GM21360 (cell line): ENCODE measurements around the gene C1orf115.
A peak's percentile ranks its signal among the peaks of the same experiment; 100 is the strongest.
"Not testable (repeated sequence)": the region's sequence is repeated elsewhere in the genome, so short reads cannot be mapped to it uniquely, and the experiment has no call there.

ENCODE experiments used
- ATAC-seq: cut with Tn5 transposase; IDR thresholded peaks from one replicate; pipeline ENCODE4 v1.9.1; 2021; ENCODE audit warnings: mild to moderate bottlenecking, moderate library complexity; ENCODE audit not compliant: unreplicated experiment

C1orf115 gene

DNA sequence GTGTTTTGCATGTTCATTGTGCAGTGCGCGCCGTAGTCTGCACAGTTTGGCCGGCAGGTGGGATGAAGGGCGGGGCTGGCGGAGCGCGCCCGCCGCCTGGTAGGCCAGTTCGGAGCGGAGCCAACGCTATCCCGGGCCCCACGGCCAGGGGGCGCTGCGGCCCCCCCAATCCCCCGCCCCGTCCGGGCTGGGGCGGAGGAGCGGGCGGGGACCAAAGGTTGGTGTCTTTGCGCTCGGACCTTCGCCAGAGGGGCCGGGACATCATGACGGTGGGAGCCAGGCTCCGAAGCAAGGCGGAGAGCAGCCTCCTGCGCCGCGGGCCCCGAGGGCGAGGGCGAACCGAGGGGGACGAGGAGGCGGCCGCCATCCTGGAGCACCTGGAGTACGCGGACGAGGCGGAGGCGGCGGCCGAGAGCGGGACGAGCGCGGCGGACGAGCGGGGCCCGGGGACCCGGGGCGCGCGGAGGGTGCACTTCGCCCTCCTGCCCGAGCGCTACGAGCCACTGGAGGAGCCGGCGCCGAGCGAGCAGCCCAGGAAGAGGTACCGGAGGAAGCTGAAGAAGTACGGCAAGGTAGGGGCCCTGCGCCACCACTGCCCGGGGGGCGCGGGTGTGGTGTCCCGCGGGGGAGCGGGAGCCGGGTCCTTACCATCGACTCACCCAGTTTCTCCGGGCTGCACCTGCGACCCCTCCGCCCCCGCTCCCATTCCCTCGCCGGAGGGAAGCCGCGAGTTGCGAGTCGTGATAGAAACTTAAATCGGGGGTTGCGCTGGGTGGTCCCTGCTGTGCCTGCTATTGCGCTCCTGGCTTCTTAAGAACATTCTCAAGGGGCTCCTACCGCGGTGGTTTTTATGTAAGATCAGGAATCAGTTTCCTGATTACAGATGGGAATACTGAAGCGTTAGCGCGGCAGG is at the start of gene C1orf115:
Gene C1orf115 (plus strand): TSS at position 224 of the 913 bp plus-strand sequence. CDS start 40 bp downstream, at position 264.
- ATAC-seq, result peak; percentile 95

- ATAC-seq, result no peak
These were observed 47.9 kb upstream of the C1orf115 start for GRCh38 chr1:220642285-220642684.

GRCh38 chr1:220652995-220653394 is 37.2 kb upstream of the C1orf115 start:
- no peak for ATAC-seq

- ATAC-seq, result peak; percentile 96
These were observed 34.7 kb upstream of the C1orf115 start for GRCh38 chr1:220655509-220655908.

DNA sequence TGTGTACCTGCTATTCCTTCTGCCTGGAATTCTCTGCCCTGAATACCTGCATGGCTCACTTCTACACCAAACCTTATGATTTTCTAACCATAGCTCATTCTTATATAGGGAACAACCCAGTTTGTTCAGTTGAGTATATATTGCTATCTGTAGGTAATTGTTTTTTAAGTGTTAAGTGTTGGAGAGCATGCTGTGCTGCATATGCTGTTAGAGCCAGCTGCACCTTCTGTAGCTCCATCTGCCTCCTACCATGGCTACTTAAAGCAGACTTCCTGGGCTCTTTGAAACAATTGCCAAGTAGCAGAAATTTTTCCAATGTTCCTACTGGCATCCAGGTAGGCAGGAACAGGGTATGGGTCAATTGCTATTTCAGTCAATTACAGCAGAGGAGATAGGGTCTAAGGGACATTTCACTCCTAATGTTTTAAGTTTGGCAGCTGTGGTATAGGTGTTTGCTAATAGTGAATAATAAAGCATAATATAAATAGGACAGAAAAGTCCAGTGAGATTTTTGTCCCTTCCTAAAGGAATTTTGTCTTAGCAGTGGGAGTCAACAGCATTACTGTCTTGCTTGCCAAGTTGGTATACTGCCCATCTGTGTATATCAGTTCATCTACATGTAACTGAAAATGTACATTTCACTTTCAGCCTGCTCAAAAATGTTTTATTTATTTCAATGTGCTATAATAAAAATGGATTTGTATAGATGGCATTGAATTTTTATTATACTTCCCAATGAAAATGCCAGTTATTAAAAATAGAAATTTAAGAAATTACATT is 34.0 kb upstream of the C1orf115 start:
- ATAC-seq, result peak; percentile 23

GRCh38 chr1:220666349-220666748 is 23.8 kb upstream of the C1orf115 start:
- no peak for ATAC-seq

DNA sequence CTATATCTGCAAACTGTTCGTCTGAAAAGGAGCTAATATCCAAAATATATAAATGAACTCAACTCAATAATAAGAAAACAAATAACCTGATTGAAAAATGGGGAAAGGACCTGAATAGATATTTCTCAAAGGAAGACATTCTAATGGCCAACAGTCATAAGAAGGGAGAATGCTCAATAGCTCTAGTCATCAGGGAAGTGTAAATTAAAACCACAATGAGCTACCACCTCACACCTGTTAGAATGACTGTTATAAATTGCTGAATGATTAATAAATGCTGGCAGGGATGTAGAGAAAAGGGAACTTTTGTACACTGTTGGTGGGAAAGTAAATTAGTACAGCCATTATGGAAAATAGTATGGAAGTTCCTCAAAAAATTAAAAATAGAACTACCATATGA is 21.2 kb upstream of the C1orf115 start:
- no peak for ATAC-seq

GRCh38 chr1:220670365-220670764 is 19.8 kb upstream of the C1orf115 start:
- ATAC-seq, result no peak

- no peak for ATAC-seq
These were observed 16.2 kb upstream of the C1orf115 start for GRCh38 chr1:220673921-220674320.

- ATAC-seq, result no peak
These were observed 12.9 kb upstream of the C1orf115 start for GRCh38 chr1:220677251-220677650.

GRCh38 chr1:220680085-220680687 is 10.0 kb upstream of the C1orf115 start:
- ATAC-seq, result peak; percentile 90

GRCh38 chr1:220681220-220681880 is 8.8 kb upstream of the C1orf115 start:
- no peak for ATAC-seq

DNA sequence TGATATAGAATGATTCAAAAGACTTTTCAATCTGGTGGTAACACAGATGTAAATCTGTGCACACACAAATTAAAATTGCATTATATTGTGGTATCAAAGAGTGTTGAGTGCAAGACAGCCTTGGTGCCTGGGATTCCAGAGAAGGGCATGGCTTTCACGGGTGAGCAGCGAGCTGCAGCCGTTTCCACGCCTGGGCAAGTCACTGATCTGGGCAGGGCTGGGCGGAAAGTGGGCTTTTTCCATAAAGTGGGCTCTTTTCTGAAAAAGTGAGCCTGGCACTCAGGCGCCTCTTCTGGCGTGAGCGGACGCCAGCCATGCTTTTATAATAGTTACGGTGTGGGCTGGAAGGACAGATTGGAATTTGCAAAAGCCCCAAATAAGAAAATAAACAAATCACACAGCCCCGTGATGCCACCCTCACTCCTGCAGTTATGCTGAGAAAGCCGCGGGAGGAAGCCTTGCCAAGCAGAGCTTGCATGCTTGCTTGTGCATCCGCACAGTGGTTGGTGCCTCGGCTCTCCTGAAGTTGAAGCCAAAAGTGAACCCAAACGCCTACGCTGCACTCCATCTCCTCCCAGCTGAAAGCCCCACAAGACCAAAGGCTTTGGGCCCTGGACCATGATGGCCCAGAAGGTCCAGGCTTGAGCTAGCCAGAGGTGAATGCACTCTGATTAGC is 7.1 kb upstream of the C1orf115 start:
- no peak for ATAC-seq

- ATAC-seq, result not testable (repeated sequence)
These were observed 6.4 kb upstream of the C1orf115 start for GRCh38 chr1:220683716-220684115.

- ATAC-seq, result no peak
These were observed 5.3 kb upstream of the C1orf115 start for GRCh38 chr1:220684890-220685289.

DNA sequence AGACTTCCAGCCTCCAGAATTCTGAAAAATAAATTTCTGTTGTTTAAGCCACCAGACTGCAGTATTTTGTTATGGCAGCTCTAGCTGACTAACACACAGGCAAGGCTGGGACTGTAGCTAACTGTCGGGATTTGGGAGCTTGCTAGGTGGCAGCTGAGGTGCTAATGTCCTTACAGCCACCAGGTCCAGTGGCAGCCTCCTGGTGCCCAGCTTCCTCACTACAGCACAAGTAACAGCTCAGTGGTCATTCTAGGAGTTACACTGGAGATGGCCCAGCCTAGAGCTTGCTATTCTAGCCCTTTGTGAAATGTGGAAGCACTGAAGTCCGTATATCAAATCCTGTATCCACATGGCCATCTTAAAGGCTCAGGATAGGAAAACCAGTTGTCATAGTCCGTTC is 4.3 kb upstream of the C1orf115 start:
- ATAC-seq, result no peak

DNA sequence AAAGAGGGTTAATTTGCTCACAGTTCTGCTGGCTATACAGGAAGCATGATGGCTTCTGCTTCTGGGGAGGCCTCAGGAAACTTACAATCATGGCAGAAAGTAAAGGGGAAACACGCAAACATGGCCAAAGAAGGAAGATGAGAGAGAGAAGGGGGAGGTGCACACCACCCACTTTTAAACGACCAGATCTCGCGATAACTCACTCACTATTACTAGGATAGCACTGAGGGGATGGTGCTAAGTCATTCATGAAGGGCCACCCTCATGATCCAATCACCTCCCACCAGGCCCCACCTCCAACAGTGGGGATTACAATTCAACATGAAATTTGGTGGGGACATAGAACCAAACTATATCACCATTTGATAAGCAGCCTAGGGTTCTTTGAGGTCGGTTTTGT is 2.4 kb upstream of the C1orf115 start:
- no peak for ATAC-seq

- ATAC-seq, result no peak
These were observed 497 bp upstream of the C1orf115 start for GRCh38 chr1:220689666-220690065.

DNA sequence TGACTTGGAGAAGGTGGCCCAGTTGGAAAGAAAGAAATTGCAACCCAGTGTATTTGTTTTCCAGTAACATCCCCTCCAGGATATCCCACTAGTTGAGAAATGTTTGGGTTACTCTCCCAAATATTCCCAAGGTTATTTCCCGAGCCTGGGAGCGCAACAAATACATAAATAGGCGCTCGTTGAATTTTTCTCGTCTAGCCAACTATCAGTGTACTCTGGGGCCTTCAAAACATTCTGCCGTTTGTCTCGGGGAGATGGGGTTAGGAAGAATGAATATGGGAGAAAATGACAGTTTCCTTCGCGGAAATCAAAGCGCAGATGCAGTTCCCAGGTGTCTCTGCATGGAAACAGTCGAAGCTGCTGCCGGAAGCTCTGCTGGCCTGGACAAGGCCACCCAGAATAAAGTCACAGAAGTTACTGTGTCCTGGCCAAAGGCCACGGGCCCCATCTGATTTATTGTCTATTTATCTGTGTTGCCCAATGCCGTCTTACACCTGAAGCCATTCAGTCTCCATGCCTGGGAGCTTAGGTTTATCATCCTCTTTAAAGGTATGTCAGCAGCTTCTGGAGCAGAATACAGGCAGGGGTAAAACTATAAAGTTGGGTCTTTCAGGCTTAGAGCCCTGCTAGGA is 1.0 kb downstream of the C1orf115 start:
- ATAC-seq, result no peak
